ENCODE results near the gene AGBL4. TPM values are rescaled to one million over a fixed set of nuclear protein-coding genes. Genes with fewer than 3 reads are reported as not detected.
A peak's percentile ranks its signal among the peaks of the same experiment; 100 is the strongest.

Gene AGBL4
- total and polyA plus RNA-seq, 7 experiments from 2014 or later: 0.27 TPM; not detected in 6

DNA sequence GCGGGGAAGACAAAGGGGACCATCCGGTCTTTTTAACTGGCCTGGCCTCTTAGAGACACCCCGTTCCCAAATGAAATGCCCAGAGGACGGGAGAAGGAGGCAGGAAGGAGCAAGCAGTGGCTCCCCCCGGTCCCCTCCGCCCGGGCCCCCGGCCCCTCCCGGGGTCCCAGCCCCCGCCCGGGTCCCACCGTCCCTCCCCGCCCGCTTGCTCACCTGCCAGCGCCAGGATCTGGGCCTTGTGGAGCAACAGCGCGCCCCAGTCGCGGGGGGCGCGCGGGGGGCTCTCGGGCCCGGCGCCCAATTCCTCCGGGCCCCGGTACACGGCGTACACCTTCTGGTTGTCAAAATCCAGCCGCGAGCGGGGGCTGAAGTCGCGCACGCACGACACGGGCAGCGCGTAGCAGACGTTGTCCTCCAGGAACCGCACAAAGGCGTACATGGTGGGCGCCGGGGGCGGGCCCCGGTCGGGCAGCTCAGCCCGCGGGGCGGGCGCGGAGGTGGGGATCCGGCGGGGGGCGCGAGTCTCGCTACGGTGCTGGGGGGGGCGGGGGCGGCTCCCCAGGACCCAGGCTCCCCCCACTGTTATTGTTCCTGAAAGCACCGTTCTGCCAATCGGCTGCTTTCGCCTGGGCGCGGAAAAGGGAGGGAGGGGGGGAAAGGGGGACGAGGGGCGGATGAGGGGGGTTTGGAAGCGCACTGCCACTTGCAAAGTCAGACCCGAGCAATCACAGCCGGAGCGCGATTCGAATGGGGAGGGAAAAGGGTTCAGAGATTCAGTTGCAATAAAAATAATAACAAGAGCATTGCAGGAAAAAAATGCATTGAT lies 1247.1 kb downstream of the AGBL4 start, which contains the start of gene BEND5:
Gene BEND5 (minus strand): TSS at position 499 of the 826 bp plus-strand sequence. CDS start 60 bp downstream, at position 439.
- ChIA-PET CTCF (no interaction called here), POLR2A (no interaction called here)
- Histone ChIP-seq H3K4me1 (ENCODE audit: control insufficient read depth in 2 of 2, insufficient read depth in 2 of 2, low read length in 2 of 2) (peaks cover 0 to 12% of the 10 kb centered on the region in 2 donors), H3K4me3 (ENCODE audit: low read length) (peak within 1 kb of the TSS; percentile 83), H3K9me3 (ENCODE audit: control insufficient read depth in 2 of 3, low read length in 3 of 3) (no peaks in the 10 kb centered on the region), H3K27me3 (ENCODE audit: control insufficient read depth in 2 of 2, insufficient read depth in 2 of 2, low read length in 2 of 2) (no peaks in the 10 kb centered on the region), H3K36me3 (ENCODE audit: control insufficient read depth in 2 of 3, insufficient read depth in 3 of 3, low read length in 3 of 3) (peaks cover 0 to 6% (median 0%) of the 10 kb centered on the region in 3 experiments), H3K27ac (ENCODE audit: low read depth, low read length) (peak within 1 kb of the TSS; percentile 77)
- DNase-seq (peak; percentile 39 to 79 (median 72)), ATAC-seq (peak; percentile 88)
- H3K4me3 Mint-ChIP-seq: peak within 1 kb of the TSS; percentile 90 to 100 (median 95)
- H3K36me3 Mint-ChIP-seq: peaks cover 0 to 9% (median 7%) of the 10 kb centered on the region in 5 donors
- peaks cover 0 to 4% (median 0%) of the 10 kb centered on the region in 5 donors for H3K27me3 Mint-ChIP-seq
- intact Hi-C loops (cut with micrococcal nuclease): loop anchor here (2.0 to 5.0 kb wide), 3 partner anchors 304 to 1442 kb away; partner anchors contain the start of gene SPATA6 (in 2 of the 2)
- peak within 1 kb of the TSS; percentile 85 to 98 (median 94) for H3K27ac Mint-ChIP-seq
- peaks cover 29 to 63% (median 59%) of the 10 kb centered on the region in 7 donors for H3K4me1 Mint-ChIP-seq
- peaks cover 0 to 2% (median 0%) of the 10 kb centered on the region in 11 donors for H3K9me3 Mint-ChIP-seq

DNA sequence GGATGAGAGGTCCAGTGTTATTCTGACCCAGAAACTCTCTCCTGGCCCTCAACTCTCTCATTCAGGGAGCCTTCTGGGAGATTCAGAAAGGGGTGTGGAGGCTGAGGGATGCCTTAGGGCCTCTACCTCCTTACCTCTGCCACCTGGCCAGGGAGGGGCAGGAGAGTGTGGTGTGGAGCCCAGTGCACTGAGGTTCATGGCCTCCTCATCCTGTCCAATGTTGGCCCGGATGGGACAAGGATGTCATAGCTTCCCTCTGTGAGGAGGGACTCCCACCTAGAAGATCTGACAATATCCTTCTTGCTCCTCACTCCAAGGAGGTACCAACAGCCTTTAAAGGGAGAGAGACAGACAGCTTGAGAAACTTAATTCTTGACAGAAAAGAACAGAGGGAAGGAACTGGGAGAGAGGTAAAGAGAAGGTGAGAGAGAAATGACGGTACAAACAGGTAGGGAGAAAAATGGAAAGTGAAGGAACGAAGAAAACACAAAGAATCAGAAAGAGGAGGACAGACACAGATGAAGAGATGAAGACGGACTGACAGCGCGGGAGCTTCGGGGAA lies 1247.8 kb downstream of the AGBL4 start:
- intact Hi-C loops (cut with micrococcal nuclease): loop anchor here (2.0 to 5.0 kb wide), 3 partner anchors 303 to 1441 kb away; partner anchors contain the start of gene SPATA6 (in 2 of the 2)
- Histone ChIP-seq H3K4me3 (ENCODE audit: low read length) (peak overlapping the region; percentile 83), H3K27me3 (ENCODE audit: control insufficient read depth in 2 of 2, insufficient read depth in 2 of 2, low read length in 2 of 2) (no peaks in the 10 kb centered on the region), H3K27ac (ENCODE audit: low read depth, low read length) (peak overlapping the region; percentile 77), H3K9me3 (ENCODE audit: control insufficient read depth in 2 of 3, low read length in 3 of 3) (no peaks in the 10 kb centered on the region), H3K4me1 (ENCODE audit: control insufficient read depth in 2 of 2, insufficient read depth in 2 of 2, low read length in 2 of 2) (peaks cover 0 to 12% of the 10 kb centered on the region in 2 donors), H3K36me3 (ENCODE audit: control insufficient read depth in 2 of 3, insufficient read depth in 3 of 3, low read length in 3 of 3) (peaks cover 0 to 6% (median 0%) of the 10 kb centered on the region in 3 experiments)
- H3K9me3 Mint-ChIP-seq: peaks cover 0 to 2% (median 0%) of the 10 kb centered on the region in 11 donors
- peak overlapping the region; percentile 90 to 100 (median 95) for H3K4me3 Mint-ChIP-seq
- peak overlapping the region; percentile 85 to 98 (median 94) for H3K27ac Mint-ChIP-seq
- H3K27me3 Mint-ChIP-seq: peaks cover 0 to 4% (median 0%) of the 10 kb centered on the region in 5 donors
- ATAC-seq: peak; percentile 8
- ChIA-PET POLR2A (no interaction called here), CTCF (no interaction called here)
- peak in 2 of 9 donors; percentile 2 to 6 for DNase-seq
- peaks cover 0 to 9% (median 7%) of the 10 kb centered on the region in 5 donors for H3K36me3 Mint-ChIP-seq
- H3K4me1 Mint-ChIP-seq: peaks cover 29 to 70% (median 63%) of the 10 kb centered on the region in 7 donors

- peaks cover 0 to 12% of the 10 kb centered on the region in 2 donors for H3K4me1 ChIP-seq (ENCODE audit: control insufficient read depth in 2 of 2, insufficient read depth in 2 of 2, low read length in 2 of 2)
- ChIA-PET CTCF (no interaction called here), POLR2A (no interaction called here)
- intact Hi-C loops (cut with micrococcal nuclease): no loop called here
- no peaks in the 10 kb centered on the region for H3K9me3 ChIP-seq (ENCODE audit: control insufficient read depth in 2 of 3, low read length in 3 of 3)
- no peak overlapping the region for H3K4me3 ChIP-seq (ENCODE audit: low read length)
- H3K27me3 Mint-ChIP-seq: peaks cover 0 to 4% (median 0%) of the 10 kb centered on the region in 5 donors
- no peaks in the 10 kb centered on the region for H3K27me3 ChIP-seq (ENCODE audit: control insufficient read depth in 2 of 2, insufficient read depth in 2 of 2, low read length in 2 of 2)
- H3K27ac Mint-ChIP-seq: peak overlapping the region in 5 of 9 donors; percentile 7 to 46 (median 32)
- H3K27ac ChIP-seq (ENCODE audit: low read depth, low read length): no peak overlapping the region
- peaks cover 0 to 2% (median 0%) of the 10 kb centered on the region in 11 donors for H3K9me3 Mint-ChIP-seq
- H3K36me3 ChIP-seq (ENCODE audit: control insufficient read depth in 2 of 3, insufficient read depth in 3 of 3, low read length in 3 of 3): peaks cover 0 to 6% (median 0%) of the 10 kb centered on the region in 3 experiments
- no peak for ATAC-seq
- H3K36me3 Mint-ChIP-seq: peaks cover 5 to 14% (median 8%) of the 10 kb centered on the region in 5 donors
- peak overlapping the region in 2 of 10 donors; percentile 19 to 95 for H3K4me3 Mint-ChIP-seq
- DNase-seq: no peak
- H3K4me1 Mint-ChIP-seq: peaks cover 38 to 93% (median 81%) of the 10 kb centered on the region in 7 donors
Observed at GRCh38 chr1:48773133-48773532, 1250.6 kb downstream of the AGBL4 start.

DNA sequence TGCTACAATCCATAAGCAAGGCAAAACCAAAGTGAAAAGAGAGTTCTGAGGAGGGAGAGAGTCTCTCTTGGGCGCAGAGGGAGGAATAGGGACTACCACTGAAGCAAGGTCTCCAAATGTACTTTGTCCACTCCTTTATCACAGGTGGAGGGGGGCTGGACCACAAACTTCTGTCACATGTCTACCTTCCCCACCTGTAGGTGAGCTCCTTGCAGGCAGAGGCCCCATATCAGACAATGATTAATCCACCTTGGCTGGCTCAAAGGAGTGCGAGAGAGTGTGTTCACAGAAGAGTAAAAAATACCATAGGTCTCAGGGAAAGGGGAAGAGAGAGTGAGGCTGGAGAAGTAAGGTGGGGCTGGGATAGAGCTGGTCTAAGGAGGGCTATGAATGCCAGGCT lies 1251.5 kb downstream of the AGBL4 start:
- Histone ChIP-seq H3K4me3 (ENCODE audit: low read length) (no peak overlapping the region), H3K27me3 (ENCODE audit: control insufficient read depth in 2 of 2, insufficient read depth in 2 of 2, low read length in 2 of 2) (no peaks in the 10 kb centered on the region), H3K9me3 (ENCODE audit: control insufficient read depth in 2 of 3, low read length in 3 of 3) (no peaks in the 10 kb centered on the region), H3K4me1 (ENCODE audit: control insufficient read depth in 2 of 2, insufficient read depth in 2 of 2, low read length in 2 of 2) (peaks cover 0 to 6% of the 10 kb centered on the region in 2 donors), H3K27ac (ENCODE audit: low read depth, low read length) (no peak overlapping the region), H3K36me3 (ENCODE audit: control insufficient read depth in 2 of 3, insufficient read depth in 3 of 3, low read length in 3 of 3) (peaks cover 0 to 6% (median 0%) of the 10 kb centered on the region in 3 experiments)
- Mint-ChIP-seq H3K4me1 (peaks cover 32 to 93% (median 78%) of the 10 kb centered on the region in 7 donors), H3K27me3 (peaks cover 0 to 4% (median 0%) of the 10 kb centered on the region in 5 donors), H3K36me3 (peaks cover 5 to 24% (median 8%) of the 10 kb centered on the region in 5 donors), H3K27ac (peak overlapping the region in 2 of 9 donors; percentile 4 to 32), H3K9me3 (peaks cover 0 to 1% (median 0%) of the 10 kb centered on the region in 11 donors), H3K4me3 (peak overlapping the region in 1 of 10 donors; percentile 14)
- ATAC-seq (no peak), DNase-seq (no peak)
- POLR2A ChIA-PET: no interaction called here
- CTCF ChIA-PET: no interaction called here
- intact Hi-C loops (cut with micrococcal nuclease): no loop called here

- H3K9me3 ChIP-seq (ENCODE audit: control insufficient read depth in 2 of 3, low read length in 3 of 3): no peaks in the 10 kb centered on the region
- ChIA-PET CTCF (no interaction called here), POLR2A (interaction anchor here (0.6 kb wide), 1 partner anchor 13 kb away, joined by 3 read pairs; no protein-coding TSS in a partner anchor)
- H3K27me3 Mint-ChIP-seq: peaks cover 0 to 4% (median 0%) of the 10 kb centered on the region in 5 donors
- ATAC-seq: no peak
- H3K4me1 ChIP-seq (ENCODE audit: control insufficient read depth in 2 of 2, insufficient read depth in 2 of 2, low read length in 2 of 2): peaks cover 0 to 6% of the 10 kb centered on the region in 2 donors
- peaks cover 29 to 90% (median 76%) of the 10 kb centered on the region in 7 donors for H3K4me1 Mint-ChIP-seq
- DNase-seq: no peak
- H3K27ac Mint-ChIP-seq: no peak overlapping the region
- no peak overlapping the region for H3K4me3 Mint-ChIP-seq
- peaks cover 0 to 6% (median 0%) of the 10 kb centered on the region in 3 experiments for H3K36me3 ChIP-seq (ENCODE audit: control insufficient read depth in 2 of 3, insufficient read depth in 3 of 3, low read length in 3 of 3)
- no peak overlapping the region for H3K27ac ChIP-seq (ENCODE audit: low read depth, low read length)
- no peak overlapping the region for H3K4me3 ChIP-seq (ENCODE audit: low read length)
- intact Hi-C loops (cut with micrococcal nuclease): no loop called here
- H3K9me3 Mint-ChIP-seq: peaks cover 0 to 1% (median 0%) of the 10 kb centered on the region in 11 donors
- H3K27me3 ChIP-seq (ENCODE audit: control insufficient read depth in 2 of 2, insufficient read depth in 2 of 2, low read length in 2 of 2): no peaks in the 10 kb centered on the region
- H3K36me3 Mint-ChIP-seq: peaks cover 8 to 29% (median 9%) of the 10 kb centered on the region in 5 donors
Observed at GRCh38 chr1:48771561-48771960, 1252.2 kb downstream of the AGBL4 start.

DNA sequence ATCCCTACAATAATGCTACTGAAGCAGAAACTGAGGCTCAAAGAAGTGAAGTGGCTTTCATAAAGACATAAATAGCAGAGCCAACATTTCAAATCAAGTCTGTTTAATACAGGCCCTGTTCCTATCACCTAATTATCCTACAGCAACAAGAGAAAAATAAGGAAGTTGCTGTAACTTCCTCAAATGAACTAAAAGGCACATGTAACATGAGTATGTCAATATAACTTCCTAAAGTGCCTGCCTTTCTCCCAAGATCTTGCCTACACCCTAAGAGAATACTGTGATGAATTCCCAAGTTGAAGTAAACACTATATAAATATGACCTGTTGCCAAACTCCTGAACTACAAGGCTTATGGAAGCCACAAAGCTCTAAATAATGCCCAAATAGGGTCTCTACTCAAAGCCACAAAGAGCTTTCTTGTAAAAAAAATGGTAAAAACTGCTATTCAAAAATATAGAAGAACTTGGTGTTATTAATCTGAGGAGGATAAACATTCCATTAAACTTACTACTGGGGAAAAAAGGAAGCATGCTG lies 1255.7 kb downstream of the AGBL4 start:
- intact Hi-C loops (cut with micrococcal nuclease): no loop called here
- Mint-ChIP-seq H3K27ac (no peak overlapping the region), H3K4me3 (no peak overlapping the region), H3K4me1 (peaks cover 12 to 79% (median 60%) of the 10 kb centered on the region in 7 donors), H3K36me3 (peaks cover 12 to 56% (median 29%) of the 10 kb centered on the region in 5 donors), H3K9me3 (no peaks in the 10 kb centered on the region), H3K27me3 (no peaks in the 10 kb centered on the region)
- POLR2A ChIA-PET: no interaction called here
- H3K36me3 ChIP-seq (ENCODE audit: control insufficient read depth in 2 of 3, insufficient read depth in 3 of 3, low read length in 3 of 3): peaks cover 0 to 10% (median 0%) of the 10 kb centered on the region in 3 experiments
- DNase-seq: no peak
- H3K4me1 ChIP-seq (ENCODE audit: control insufficient read depth in 2 of 2, insufficient read depth in 2 of 2, low read length in 2 of 2): no peaks in the 10 kb centered on the region
- CTCF ChIA-PET: no interaction called here
- H3K9me3 ChIP-seq (ENCODE audit: control insufficient read depth in 2 of 3, low read length in 3 of 3): no peaks in the 10 kb centered on the region
- H3K27ac ChIP-seq (ENCODE audit: low read depth, low read length): no peak overlapping the region
- ATAC-seq: peak; percentile 50
- no peaks in the 10 kb centered on the region for H3K27me3 ChIP-seq (ENCODE audit: control insufficient read depth in 2 of 2, insufficient read depth in 2 of 2, low read length in 2 of 2)
- H3K4me3 ChIP-seq (ENCODE audit: low read length): no peak overlapping the region

Data from naive thymus-derived CD4-positive, alpha-beta T cell (primary cell).